ENCODE data around the gene NOL4L.

Gene NOL4L

DNA sequence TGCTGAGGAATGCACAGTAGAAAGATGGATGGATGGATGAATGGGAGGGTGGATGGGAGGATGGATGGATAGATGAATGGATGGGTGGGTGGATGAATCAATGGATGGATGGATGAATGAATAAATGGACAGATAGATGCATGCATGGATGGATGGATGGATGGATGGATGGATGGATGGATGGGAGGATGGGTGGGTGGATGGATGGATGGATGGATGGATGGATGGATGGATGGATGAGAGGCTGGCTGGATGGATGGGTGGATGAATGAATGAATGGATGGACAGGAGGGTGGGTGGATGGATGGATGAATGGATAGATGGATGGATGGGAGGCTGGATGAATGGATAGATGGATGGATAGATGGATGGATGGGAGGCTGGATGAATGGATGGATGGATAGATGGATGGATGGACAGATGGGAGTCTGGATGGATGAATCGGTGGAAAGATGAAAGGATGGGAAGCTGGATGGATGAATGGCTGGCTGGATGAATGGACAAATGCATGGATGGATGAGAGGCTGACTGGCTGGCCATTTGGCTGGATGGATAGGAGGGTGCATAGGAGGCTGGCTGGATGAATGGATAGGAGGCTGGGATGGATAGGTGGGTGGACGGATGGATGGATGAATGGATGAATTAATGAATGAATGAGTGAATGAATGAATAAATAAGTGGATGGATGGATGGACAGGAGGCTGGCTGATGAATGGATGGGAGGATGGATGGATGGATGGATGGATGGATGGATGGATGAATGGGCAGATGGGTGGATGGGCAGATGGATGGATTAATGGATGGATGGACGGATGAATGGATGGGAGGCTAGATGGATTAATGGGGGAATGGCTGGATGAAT, 28.3 kb upstream of the NOL4L start:
- no peak for DNase-seq (ENCODE audit: low read depth)

DNA sequence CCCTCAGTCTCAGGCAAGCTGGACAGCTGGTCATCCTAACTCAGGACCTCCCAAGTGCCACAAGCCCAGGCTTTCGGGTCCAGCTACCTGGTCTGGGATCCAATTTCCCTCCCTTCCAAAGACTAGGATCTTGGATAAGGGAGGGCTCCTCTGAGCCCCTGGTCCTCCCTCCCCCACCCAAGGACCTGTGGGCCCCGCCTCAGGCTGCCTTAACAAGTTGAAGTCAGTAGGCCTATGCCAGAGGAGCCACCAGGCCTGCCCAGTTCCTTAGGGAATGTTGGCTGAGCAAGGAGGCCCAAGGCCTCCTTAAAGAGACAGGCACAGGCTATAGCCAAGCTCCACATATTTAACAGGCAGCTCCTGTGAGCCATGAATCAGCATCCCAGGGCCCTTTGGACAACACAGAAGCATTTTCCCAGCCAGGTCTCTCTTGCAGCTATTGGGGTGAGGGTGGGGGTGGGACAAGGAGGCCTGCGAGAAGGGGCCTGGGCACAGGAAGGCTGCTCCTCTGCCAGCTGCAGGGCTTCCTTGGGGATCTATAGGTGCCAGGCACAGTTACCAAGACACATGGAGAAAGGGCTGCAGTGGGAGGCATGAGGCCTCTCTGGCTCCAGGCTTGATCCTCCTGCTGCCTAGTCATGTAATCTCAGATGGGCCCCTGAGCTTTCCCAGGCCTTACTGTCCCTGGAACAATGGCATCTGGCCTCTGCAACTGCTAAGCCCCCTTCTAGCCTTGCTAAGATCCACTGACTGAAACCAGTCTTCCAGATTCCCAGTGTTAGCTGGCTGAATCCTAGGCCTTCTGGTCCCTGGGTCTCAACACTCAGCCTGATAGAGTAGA, 27.4 kb upstream of the NOL4L start:
- DNase-seq (ENCODE audit: low read depth), result no peak

DNA sequence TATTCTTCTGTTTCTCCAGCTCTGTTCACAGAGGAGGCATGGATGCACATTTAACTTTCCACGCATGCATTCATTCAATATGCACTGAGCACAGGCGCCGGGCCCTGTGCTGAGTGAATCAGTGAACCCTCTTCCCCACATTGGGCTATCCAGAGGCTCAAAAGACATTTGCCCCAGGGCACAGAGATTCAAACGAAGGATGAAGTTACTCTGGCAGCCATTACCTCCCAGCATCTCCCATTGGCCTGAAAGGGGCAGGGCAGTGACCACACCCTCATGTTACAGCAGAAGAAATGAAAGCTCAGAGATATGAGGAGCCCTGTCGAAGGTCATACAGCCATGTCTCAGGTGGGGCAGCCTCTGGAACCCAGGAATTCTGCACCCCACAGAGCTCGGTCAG, 26.7 kb upstream of the NOL4L start:
- DNase-seq (ENCODE audit: low read depth), result no peak

DNA sequence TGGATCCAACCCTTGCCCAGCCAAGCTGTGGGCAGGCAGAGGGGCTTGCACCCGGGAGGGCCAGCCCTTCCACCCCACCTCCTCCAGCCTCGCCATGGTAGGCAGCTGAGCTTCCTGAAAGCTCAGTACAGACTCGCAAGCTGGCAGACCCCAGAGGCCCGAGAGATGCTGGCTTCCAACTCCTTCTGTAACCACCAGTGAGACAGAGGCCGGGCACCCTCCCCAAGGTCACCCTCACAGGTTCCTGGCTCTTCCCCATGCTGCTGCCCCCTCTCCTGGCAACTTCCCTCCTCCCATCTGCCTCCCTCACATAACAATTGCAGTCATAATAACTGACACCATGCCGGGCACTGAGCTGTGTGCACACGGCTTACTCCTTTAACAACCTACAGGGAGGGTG, 26.2 kb upstream of the NOL4L start:
- no peak for DNase-seq (ENCODE audit: low read depth)

DNA sequence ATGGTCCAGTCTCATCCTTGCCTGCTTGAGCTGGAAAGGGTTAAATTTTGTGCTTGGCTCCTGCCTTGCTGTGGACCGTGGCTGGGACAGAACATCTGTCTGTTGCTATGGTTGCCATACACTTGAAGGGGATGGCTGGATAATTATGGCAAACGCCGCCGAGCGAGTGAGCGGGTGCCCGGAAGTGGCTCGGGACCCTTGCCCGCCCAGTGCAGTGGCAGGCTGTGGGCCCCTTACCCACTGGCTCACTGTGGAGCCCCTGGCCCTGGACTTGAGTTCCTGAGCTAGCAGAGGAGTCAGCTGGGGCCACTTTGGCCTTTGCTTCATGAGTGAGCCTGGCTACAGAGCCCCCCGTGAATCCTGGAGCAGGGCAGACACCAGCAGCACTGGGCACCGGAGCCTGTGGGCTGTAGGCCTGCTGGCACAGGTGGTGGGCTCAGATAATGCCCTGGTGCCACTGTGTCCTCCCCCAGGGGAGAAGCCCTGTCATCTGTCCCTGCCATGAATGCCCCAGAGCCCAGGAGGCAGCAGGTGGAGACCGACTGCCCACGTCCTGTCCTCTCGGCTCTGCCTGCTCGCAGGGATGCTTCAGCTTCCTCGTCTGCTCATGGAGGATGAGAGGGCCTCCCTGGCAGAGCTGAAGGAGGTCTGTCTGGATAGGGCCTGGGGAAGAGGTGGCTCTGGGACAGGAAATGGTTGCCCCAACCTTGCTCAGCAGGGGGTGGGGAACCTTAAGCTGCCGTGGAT, 25.5 kb upstream of the NOL4L start:
- no peak for DNase-seq (ENCODE audit: low read depth)

DNA sequence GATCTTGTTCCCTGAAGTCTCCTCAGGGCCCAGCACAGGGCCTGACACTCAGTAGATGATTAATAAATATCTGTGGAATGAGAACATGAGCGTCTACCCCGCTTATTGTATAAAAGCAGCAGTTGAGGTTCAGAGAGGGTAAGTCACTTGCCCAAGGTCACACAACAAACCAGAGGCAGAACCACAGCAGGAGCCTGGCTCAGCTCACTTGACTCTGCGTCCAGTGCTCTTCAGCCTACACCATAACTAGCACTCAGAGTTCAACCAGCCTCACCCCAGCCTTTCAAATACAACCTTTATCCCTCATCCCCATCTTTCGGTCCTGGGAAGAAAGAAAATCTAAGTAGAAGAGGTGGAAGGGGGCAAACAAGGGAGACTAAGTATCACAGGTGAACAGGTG, 24.9 kb upstream of the NOL4L start:
- no peak for DNase-seq (ENCODE audit: low read depth)

DNA sequence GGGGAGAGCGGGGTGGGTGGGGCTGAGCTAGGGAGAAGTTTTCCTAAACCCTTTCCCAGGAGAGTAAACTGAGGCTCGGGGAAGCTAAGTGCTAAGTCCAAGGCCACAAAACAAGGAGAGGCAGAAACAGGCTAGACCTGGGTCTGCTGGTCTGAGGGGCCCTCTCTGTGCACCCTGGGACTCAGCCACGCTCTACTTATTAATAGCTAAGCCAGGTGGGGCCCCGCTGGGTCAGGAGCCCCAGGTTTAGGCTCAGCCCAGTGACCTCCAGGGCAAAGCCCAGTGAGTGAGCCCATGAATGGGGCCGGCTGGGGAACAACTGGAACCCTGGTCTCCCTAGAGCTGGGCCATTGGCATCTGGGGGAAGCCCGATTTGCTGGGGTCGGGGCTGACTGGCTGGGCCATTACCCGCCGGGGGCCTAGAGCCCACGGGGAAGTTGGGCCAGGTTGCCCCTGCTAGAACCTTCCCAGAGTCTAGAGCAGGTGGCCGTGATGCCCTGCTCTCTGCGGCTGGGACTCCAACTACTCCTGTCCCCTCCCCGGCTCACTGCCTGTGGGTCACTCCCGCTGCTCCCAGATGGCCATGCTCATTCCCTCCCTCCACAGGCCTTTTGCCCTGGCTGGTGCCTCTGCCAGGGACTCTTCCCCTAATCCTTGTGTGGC, 24.1 kb upstream of the NOL4L start:
- no peak for DNase-seq (ENCODE audit: low read depth)

DNA sequence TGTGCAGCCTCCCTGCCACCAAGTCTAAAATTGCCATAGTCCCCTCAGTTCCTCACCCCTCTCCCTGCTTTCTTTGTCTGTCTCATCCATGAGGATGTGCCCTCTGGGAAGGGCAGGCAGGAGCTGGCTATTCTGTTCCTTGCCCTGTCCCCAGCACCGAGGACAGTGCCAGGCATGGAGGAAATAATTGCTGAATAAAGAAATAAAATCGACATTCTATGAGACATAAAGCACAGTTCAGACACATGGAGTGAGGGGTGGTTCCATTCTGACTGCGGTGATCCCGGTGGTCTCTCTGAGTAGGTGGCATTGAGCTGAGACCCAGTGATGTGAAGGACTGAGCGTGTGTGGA, 23.5 kb upstream of the NOL4L start:
- DNase-seq (ENCODE audit: low read depth), result no peak

DNA sequence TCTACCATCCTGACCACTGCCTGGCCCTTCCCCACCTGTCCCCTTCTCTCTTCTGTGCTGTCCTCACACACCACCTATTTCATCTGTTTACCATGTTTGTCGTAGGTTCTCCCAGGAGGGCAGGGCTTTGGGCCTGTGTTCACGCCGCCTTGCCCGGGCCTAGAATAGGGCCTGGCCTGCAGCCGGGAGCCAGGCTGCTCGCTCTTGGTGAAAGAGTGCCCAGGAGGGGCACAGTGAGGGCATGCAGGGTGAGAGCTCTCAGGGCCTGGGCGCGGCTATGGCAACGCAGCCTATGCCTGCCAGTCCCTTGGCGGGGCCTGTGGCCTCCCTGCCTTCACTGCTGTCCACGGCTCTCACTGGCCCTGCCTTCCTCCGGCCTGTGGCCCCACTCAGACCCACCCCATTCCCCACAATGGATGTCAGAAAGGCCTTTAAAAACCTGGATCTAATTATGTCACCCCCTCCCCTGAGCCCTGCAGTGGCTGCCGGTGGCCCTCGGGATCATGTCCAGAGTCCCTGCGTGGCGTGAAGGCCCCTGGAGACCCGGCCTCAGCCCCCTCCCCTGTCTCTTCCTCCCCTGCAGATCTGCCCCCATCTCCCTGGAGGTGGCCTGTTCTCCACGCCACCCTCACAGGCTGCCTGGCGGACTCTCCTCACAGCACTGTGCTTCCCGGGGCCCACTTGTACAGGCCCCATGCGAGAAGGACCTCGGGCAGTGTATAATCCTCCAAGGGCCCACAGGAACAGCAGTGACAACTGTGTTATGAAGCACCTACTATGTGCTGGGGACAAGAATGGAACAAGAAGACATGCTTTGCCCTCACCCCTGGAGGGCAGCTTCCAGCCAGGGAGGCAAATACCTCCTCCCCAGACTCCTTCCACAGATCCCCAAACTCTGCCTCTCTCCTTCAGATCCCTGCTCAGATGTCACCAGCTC, 22.9 kb upstream of the NOL4L start:
- DNase-seq (ENCODE audit: low read depth), result no peak

DNA sequence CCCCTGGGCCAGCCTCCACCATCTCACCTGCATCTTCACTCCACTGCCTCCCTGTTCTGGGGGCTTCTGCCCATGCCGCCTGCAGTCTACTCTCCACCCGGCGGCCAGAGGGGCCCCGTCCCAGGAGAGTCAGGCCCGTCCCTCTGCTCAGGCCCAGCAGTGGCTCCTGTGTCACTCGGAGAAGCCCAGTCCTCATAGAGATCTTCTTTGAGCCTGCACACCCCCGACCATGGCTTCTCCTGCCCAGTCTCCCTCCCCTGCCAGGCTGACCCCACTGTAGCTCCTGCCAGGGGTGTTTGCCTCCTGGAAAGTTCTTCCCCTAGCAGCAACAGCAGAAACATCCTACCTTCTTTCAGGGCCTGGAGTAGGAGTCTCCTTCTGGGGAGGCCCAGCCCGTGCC, 22.2 kb upstream of the NOL4L start:
- no peak for DNase-seq (ENCODE audit: low read depth)

DNA sequence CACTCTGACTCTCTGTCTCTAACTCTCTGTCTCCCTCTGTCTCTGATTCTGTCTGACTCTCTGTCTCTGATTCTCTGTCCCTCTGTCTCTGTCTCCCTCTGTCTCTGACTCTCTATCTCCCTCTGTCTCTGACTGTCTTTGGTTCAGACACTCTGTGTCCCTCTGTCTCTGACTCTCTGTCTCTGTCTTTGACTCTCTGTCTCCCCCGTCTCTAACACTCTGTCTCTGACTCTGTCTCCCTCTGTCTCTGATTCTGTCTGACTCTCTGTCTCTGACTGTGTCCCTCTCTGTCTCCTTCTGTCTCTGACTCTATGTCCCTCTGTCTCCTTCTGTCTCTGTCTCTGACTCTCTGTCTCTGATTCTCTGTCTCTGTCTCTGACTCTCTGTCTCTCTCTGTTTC, 21.7 kb upstream of the NOL4L start:
- no peak for DNase-seq (ENCODE audit: low read depth)

DNA sequence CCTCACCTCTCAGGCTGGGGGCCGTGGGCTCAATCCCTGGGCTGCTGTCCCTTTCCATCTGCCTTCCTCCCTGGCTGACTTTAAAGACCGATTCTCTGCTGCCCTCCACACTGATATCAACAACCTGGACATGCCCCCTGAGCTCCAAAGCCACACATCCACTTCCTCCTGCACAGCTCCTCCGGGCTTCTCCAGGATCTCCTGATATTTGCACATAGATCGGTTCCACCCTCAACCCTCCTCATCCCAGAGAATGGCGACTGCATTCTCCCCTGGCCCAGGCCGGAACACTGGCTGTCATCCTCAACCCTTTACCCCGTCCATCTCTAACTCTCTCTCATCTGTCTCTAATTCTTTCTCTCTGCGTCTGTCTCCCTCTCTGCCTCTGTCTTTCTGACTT, 21.0 kb upstream of the NOL4L start:
- no peak for DNase-seq (ENCODE audit: low read depth)

DNA sequence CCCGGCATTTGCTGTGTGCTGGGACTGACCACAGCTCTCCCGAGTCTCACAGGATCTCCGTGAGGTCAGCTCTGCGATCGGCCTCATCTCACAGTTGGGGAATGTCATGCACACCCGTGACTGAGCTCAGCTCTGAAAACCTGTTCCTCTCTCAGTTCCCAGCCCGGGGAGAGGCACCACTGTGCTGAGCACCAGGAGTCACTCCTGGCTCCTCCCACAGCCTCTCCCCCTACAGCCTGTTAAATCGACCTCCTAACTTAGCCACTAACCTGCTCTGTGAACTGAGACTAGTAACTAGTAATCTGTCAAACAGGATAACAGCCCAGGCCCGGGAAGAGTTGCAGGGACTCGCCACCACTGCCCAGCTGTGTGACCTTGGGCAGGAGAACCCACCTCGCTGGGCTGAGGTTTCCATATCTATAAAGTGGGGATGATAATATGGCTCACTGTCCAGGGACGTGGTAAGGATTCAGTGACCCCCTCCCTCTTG, 20.1 kb upstream of the NOL4L start:
- no peak for DNase-seq (ENCODE audit: low read depth)

DNA sequence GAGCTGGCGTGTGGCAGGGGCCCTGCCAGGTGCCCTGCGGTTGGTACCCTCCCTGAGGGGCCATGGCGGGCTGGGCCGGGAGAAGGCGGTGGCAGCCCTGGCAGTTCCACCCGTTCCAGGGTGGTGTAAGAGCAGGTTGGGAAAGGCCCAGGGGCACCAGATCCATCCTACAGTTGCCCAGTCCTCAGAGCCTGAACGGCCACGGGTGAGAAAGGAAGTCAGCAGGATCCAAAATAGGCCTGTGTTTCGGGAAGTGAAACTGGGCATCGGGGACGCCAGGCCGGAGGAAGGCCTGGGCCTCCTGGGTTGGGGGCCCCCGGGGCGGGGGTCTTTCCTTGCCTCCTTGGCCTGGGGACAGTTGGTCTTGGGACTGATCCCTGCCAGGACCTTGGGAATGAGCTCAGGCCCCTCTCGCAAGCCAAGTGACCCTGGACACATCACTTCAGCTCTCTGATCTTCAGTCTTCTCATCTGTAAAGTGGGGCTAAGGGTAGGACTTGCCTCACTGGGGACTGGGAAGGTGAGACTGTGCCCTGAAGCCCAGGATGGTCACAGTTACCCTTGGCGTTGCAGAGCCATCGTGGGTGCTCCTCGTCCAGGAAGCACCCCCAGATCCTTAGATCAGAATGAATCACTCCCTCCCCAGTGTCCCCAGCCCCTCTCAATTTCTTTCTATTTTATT, 18.1 kb upstream of the NOL4L start:
- no peak for DNase-seq (ENCODE audit: low read depth)

DNA sequence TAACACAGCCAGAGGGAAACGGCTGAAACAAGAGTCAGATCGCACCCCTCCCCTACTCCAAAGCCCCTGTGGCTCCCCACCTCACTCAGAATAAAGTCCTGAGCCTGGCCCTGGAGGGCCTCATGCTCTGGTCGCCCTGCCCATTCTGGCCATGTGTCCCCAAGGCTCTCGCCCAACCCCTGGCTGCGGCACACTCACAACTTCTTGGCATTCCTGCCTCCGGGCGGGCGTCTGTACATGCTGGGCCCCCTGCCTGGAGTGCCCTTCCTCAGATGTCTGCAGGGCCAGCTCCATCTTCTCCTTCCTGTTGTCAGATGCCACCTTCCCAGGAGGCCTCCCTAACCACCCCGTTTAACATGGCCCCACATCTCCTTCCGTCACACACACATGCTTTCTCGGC, 17.1 kb upstream of the NOL4L start:
- no peak for DNase-seq (ENCODE audit: low read depth)

DNA sequence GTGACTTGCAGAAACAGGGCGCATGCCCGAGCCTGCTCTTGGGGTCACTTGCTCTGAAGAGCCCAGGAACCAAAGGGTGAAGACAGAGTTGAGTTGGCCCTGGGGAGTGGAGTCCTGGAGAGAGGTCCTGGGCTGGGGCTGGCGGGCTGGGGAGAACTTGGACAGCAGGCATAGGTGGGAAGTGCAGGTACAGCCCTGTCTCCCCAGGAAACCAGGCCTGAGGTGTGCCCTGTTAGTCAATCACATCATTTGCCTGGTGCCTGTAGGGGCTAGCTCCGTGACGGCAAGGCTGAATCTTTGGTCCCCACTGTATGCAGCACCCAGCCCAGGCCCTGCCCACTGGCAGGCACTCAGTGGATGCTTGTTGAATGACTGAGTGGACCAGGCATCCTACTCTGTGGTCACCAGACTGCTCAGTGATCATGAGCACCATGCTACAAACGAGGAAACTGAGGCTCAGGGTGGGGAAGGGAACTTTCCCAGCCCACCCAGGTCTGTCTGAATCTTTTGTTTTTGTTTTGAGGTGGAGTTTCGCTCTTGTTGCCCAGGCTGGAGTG, 15.6 kb upstream of the NOL4L start:
- no peak for DNase-seq (ENCODE audit: low read depth)

DNA sequence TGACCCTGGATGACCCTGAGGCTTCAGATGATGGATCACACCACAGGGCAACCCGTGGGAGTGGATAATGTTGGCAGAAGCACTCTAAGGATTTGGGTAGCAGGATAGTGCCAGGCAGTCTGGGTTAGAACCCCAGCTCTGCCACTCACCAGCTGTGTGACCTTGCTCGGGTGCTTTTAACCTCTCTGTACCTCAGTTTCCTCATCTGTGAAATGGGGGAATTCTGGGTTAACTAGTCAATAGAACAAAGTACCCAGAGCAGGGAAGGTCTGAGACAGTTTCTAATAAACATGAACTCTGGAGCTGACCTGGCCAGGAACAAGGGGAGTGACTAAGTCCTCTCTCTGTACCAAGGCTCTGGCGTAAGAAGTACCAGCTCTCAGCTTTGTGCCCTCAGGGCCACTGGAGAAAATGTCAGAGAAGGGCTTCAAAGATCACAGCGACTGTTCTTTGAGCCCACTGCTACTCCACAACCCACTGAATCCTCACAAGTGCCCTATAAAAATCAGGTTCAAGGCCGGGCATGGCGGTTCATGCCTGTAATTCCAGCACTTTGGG, 14.7 kb upstream of the NOL4L start:
- no peak for DNase-seq (ENCODE audit: low read depth)

DNA sequence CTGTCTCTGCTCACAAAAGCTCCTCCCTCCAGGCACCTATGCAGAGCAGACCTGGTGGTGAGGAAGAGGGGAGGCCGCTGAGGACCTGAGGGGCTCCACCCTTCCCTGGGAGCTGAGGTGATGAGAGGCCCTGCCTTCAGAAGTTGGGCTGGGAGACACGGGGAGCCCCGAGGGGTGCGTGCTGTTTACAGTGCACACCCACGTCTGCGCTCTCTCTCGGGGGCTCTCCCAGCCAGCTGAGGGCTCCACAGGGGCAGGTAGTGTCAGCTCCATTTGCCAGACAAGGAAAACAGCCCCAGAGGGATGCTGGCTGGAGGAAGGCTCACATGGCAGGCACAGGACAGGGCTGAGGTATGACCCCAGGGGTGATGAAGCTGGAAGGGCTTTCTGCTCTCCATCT, 13.5 kb upstream of the NOL4L start:
- no peak for DNase-seq (ENCODE audit: low read depth)

DNA sequence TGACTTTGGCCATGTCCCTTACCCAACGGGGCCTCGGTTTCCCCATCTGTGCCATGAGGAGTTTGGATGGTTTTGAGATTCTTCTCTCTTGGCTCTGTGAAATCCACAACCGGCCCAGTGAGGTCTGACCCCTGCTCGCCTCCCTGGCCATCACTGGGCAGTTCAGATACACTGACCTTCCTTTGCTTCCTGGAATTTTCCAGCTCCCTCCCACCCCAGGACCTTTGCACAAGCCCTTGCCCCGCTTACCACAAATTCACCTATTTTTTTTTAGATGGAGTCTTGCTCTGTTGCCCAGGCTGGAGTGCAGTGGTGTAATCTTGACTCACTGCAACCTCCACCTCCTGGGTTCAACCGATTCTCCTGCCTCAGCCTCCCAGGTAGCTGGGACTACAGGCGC, 12.6 kb upstream of the NOL4L start:
- no peak for DNase-seq (ENCODE audit: low read depth)
